Measurements from ENCODE around the gene CXCL13. TPM values are rescaled to one million over a fixed set of nuclear protein-coding genes. Genes with fewer than 3 reads are reported as not detected.

CXCL13 gene
- total RNA-seq, 1 donor from 2014 or later: not detected

DNA sequence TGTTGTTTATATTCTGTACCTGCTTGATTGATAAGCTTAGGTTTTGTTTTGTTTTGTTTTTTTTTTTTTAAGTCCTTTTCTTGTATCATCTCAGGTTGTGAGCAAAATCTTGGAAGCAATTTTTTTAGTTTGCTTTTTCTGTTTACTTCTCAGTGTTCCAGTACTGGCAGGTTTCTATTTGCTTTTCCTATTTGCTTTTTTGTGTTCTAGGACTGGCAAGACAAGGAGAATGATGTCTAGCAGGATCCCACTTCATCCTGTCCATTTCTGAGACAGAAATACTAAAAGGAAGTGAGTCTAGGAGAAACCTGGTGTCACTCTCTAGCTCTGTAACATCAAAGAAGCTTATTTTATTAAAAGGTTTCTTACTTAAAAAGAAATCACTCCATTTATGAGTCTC, 15.6 kb downstream of the CXCL13 start:
- H3K4me3 ChIP-seq (ENCODE audit: low read depth, low read length): no peak overlapping the region
- TF ChIP-seq, protein P1, sequence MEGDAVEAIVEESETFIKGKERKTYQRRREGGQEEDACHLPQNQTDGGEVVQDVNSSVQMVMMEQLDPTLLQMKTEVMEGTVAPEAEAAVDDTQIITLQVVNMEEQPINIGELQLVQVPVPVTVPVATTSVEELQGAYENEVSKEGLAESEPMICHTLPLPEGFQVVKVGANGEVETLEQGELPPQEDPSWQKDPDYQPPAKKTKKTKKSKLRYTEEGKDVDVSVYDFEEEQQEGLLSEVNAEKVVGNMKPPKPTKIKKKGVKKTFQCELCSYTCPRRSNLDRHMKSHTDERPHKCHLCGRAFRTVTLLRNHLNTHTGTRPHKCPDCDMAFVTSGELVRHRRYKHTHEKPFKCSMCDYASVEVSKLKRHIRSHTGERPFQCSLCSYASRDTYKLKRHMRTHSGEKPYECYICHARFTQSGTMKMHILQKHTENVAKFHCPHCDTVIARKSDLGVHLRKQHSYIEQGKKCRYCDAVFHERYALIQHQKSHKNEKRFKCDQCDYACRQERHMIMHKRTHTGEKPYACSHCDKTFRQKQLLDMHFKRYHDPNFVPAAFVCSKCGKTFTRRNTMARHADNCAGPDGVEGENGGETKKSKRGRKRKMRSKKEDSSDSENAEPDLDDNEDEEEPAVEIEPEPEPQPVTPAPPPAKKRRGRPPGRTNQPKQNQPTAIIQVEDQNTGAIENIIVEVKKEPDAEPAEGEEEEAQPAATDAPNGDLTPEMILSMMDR (conservative IDR thresholded peaks at IDR 0.05; ENCODE audit: low read depth, low read length): no peak
- DNase-seq (ENCODE audit: low read depth): no peak

DNA sequence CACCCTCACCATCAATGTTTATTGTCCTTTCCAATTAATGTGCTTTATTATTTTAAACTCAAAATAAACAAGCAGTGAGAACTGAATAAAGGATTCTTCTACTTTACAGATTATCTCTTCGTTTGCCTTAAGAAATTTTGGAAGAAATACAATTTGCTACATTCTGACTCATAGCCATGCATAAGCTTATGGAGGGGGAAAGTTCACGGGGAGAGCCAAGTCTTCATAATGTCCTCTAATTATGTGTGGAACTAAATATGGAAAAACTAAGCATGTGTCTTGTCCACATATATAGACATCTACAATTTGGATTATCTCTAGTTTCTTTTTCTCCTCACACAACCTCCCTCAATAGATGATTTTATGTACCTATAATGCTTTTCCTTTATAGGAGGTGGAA, 17.5 kb downstream of the CXCL13 start:
- DNase-seq (ENCODE audit: low read depth): no peak

DNA sequence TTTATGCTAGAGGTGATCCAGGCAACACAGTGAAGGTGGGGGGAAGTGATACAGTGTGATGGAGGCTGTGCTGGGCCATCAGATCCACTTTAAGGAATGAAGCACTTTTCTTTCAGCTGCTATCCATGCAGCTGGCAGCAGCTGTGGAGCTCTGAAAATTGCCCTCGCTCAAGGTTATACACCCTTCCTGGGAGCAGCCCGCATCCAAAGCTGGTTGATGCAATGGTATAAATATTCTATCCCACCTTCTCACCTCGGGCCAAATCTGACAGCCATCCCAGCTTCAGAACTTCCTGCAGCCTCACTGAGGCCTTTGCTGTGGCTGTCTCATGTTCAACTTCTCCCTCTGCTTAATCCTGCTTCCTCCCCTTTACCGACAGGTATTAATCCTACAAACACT, 18.6 kb downstream of the CXCL13 start:
- no peak for DNase-seq (ENCODE audit: low read depth)
- no peak overlapping the region for H3K4me3 ChIP-seq (ENCODE audit: low read depth, low read length)
- TF ChIP-seq, protein P1 (conservative IDR thresholded peaks at IDR 0.05; ENCODE audit: low read depth, low read length): no peak

More for the DNA sequence above, 17.5 kb downstream of the CXCL13 start:
- TF ChIP-seq, protein P1 (conservative IDR thresholded peaks at IDR 0.05; ENCODE audit: low read depth, low read length): no peak
- no peak overlapping the region for H3K4me3 ChIP-seq (ENCODE audit: low read depth, low read length)

DNA sequence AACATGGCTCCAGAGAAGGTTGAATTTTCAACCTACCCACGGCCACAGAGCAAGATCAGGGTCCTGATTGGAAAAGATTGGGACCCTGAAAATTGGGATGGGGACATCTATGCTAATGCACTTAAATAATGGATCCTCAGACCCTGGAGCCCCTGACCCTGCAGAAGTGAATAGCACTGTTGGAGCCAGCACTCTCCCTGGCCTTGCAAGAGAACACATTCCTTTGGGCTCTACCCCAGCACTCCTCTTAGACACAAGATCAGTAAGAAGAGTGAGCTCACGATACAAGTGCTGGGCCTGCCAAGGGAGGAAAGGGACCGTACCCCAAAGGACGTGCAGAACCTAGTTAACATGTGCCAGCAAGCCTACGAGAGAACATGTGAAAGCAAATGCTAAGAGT, 19.9 kb downstream of the CXCL13 start:
- no peak for DNase-seq (ENCODE audit: low read depth)
- H3K4me3 ChIP-seq (ENCODE audit: low read depth, low read length): no peak overlapping the region
- TF ChIP-seq, protein P1 (conservative IDR thresholded peaks at IDR 0.05; ENCODE audit: low read depth, low read length): no peak

DNA sequence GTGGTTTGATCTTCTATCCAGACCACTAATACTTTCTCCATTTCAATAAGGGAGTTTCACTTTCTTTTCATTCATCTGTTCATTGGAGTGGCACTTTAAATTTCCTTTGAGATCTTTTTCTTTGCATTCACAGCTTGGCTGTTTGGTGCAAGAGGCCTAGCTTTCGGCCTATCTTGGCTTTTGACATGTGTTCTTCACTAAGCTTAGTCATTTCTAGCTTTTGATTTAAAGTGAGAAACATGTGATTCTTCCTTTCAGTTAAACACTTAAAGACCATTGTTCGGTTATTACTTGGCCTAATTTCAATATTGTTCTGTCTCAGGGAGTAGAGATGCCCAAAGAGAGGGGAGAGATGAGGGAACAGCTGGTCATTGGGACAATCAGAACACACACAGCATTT, 24.3 kb downstream of the CXCL13 start:
- DNase-seq (ENCODE audit: low read depth): no peak
- no peak overlapping the region for H3K4me3 ChIP-seq (ENCODE audit: low read depth, low read length)
- TF ChIP-seq, protein P1 (conservative IDR thresholded peaks at IDR 0.05; ENCODE audit: low read depth, low read length): no peak

DNA sequence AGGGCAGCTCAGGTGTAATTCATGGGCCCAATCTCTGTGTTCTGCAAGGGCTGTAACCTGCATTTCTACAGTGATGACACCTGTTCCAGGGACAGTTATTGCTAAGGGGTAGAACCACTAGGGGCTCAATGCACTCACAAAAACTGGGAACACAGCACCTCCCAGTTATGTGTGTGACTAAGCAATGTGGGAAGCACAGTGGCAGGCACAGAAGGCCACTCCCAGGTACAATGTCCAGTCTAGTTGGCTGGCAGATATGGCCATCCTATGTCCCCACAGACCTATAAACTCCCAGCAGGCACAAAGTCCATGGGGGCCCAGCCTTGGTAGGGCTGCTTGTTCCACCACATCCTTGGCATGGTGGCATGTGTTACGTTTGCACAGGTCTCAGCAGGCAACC, 25.7 kb downstream of the CXCL13 start:
- no peak overlapping the region for H3K4me3 ChIP-seq (ENCODE audit: low read depth, low read length)
- TF ChIP-seq, protein P1 (conservative IDR thresholded peaks at IDR 0.05; ENCODE audit: low read depth, low read length): no peak
- no peak for DNase-seq (ENCODE audit: low read depth)

DNA sequence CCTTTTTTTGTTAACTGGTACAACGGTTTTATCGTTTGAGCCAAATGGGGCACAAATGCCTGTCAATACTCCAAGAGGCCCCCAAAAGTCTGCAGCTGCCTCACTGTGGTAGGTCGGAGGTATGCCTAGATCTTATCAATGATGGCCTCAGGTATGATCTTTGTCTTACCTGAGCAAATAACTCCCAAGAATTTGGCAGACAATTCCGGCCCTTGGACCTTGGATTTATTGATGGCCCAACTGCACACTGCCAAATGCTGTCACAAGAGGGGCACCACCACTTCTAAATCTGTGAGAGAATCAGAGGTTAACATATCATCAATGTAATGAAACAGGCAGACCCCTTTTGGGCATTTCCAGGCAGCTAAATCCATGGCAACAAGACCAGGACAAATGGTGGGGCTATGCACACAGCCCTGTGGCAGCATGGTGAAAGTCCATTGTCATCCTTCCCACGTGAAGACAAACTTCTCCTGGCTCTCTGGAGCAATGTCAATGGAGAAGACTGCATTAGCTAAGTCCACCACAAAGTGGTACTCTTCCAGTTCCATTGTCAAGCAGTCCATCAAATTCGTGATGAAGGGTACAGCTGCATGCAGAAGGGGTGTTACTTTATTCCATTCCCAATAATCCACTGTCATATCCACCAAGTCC, 28.6 kb downstream of the CXCL13 start:
- TF ChIP-seq, protein P1 (conservative IDR thresholded peaks at IDR 0.05; ENCODE audit: low read depth, low read length): no peak

More for the DNA sequence above, 28.6 kb downstream of the CXCL13 start:
- no peak overlapping the region for H3K4me3 ChIP-seq (ENCODE audit: low read depth, low read length)
- DNase-seq (ENCODE audit: low read depth): no peak
